GM18870 (cell line): Measurements from ENCODE around the gene PTPN13.

ENCODE experiments used
- ATAC-seq: cut with Tn5 transposase; IDR thresholded peaks from one replicate; pipeline ENCODE4 v1.9.1; 2021; ENCODE audit warnings: moderate library complexity; ENCODE audit not compliant: unreplicated experiment

The PTPN13 gene

DNA sequence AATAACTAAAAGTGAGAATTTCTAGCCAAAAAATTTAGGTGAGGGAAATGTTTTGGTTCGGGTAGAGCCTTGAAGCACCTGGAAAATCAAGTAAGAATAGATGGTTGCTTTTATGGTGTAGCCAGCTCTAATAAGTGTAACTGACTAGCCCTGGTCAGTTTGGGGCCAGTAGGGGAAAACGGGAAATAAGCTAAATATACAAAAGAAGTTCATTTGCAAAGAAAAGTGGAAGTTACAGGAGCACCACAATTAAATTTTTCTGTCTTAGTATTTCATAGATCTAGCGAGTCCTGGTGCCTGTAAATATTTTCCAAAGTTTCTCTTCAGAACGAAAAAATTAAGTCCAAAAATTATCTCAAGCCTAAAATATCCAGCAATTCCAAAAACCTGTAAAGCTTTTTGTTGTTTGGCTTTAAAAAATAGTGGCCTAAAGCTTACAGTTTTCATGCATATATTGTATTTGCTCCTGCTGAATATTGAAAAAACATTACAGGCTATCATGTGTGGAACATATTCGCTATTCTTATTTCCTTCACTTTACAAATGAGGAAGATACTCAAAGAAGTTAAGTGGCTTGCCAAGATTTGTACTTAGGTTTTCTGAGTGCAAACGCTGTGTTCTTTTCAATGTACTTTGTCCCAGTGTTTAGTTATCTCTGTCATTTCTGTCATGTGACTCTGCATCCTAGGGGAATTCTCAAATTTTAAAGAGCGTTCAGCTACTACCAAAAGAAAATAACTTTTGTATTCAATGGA lies 7.3 kb upstream of the PTPN13 start:
- ATAC-seq = no peak

DNA sequence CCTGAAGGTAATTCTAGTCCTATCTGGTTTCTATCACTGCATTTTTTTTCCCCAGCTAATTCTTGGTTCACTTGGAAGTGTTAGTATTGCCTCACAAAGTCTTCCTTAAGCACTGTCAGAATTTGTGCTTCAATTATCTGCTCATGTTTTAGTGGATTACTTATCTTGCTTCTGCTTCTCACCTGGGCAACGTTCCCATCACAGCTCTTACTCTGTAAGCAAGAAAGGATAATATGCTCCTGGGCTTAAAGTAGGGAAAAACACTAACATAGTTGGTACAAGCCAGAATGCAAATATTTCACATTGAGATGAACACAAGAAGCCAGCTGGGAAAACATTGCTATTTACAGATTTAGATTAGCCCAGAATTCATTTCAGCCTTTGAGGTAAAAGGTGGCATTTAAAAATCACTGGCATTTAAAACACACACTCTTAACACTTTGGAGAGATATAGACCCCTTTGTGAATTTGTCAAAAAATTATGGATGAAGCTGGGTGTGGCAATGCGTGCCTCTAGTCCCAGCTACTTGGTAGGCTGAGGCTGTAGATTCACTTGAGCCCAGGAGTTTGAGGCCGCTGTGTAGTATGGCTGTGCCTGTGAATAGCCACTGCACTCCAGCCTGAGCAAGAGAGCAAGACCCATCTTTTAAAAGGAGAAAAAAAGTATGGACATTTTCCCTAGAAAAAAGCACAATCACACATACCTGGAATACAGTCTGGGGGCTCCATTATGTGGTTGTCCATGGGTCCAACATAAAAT lies 6.6 kb upstream of the PTPN13 start:
- no peak for ATAC-seq

DNA sequence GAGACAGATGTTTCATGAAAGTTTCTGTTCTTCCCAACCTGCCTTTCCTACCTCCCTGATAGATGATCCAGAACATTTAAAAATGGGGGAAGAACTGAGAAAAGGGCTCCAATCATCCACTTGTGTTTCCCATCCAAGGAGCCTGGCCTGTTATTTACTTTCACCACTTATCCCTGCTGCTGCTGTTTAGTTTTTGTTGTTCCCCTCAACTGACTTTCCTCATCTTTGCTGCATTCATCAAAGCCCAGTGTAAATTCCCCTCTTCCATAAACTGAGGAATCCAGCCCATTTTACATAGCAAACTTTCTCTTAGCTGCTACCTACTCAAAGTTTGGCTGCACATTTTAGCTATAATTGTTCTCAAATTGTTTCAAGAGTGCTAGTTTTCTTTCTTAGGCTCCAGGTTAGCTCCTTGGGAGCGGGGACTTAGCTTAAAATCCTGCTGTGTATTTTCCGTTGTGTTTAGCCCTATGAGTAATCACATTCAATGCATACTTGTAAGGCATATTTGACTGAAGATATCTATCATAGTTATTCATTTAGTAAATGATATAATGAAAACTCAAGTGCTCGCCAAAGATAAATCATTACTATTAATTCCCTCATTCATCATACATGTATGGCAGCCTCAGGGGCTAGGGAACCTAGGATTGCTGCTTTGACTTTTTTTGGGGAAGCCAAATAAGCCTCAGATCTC lies 1.4 kb upstream of the PTPN13 start:
- ATAC-seq = no peak

DNA sequence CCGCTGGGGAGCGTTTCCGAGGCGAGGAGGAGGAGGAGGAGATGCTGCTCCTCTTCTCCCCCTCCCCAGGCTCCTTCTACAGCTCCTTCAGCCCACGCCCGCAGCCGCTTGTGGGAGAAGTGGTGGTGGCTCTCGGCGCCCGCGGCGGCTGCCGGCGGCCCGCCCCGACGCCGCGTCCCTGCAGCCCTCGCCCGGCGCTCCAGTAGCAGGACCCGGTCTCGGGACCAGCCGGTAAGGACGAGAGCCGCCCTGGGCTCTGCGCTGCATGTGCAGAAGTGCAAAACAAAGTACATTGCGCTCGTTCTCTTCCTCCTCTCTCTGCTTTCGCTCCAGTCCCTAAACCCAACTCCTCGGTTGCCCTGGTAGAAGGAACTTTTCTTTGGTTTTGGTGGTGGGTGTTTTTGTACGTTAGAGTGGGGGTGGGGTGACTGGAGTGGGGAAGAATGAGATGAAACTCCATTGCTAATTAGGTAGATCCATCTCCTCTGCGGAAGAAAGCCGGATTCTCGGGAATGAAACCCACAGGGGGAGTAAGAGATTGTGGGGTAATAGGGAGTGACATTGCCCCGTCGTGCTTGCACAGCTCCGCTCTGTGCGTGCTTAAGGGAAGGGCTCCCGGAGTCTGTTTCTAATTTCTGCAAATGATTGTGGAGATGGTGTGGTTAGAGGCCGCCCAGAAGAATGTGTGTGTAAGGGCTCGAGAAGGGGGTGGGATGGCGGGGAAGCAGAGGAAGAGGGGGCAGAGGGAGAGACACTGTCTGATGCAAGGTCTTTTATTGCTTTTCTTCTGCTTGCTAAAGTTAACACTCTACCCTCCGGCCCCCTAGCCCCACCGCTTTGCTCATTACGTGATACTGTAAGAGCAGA lies 677 bp downstream of the PTPN13 start:
- ATAC-seq = peak; percentile 5

DNA sequence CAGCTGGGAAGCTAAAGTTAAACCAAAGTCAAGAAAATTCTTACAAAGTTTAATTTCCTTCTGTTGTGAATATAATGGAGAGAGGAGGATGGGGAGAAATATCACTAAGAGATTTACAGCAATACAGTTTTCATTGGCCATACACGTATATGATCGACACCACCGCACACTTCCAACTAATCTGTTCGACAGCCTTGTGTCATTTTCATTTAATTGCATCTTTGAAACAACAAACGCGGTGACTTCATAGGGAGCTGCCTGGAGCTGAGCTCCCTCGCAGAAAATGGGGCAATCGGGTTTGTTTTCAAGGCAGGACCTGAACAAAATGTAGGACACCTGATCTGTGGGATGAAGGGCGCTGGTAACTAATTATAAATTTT lies 1.3 kb downstream of the PTPN13 start:
- no peak for ATAC-seq

DNA sequence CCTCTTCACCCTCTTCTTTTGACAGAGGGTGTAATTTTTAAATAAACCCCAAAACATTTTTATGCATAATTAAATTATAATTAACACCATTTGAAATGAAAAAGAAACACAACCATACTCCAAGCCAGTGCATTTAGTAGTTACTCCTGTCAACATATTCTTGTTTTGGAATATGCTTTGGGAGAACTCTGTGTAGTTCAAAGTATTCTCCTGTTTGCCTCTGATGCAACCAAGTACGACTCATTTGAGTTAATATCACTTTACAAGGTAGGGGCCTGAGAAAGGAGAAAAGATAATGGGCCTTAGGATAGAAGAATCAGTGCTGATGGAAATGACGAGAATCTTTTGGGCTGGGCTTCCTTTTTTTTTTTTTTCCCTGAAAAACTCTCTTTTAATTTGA lies 2.7 kb downstream of the PTPN13 start:
- ATAC-seq = no peak

DNA sequence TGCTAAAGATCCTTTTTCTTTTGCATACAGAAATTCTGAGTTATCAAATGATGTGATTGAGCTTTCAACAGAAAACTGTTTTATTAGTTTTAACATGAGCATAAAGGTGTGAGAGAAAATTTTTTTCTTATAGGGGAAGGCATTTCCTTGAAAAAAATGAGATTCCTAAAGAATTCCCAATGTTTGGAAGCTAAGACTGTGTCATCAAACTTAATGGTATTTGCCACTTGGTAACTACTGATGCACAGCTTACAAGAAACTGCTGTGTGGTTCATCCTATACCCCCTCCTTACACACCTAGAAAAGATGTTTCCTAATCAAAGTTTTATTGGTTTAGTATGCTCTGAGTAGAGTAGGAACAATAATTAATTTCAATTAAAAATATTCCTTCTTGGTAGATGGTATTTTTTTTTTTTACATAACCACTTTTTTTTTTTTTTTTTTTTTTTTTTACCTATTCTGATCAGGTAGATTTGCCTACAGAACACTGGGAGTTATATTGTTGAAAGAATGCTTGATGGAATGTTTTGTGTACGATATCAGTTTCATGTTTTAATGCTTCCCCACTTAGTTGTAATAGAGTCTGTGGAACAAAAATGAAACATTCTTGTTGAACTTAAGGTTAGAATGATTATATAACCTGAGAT lies 6.0 kb downstream of the PTPN13 start:
- no peak for ATAC-seq

DNA sequence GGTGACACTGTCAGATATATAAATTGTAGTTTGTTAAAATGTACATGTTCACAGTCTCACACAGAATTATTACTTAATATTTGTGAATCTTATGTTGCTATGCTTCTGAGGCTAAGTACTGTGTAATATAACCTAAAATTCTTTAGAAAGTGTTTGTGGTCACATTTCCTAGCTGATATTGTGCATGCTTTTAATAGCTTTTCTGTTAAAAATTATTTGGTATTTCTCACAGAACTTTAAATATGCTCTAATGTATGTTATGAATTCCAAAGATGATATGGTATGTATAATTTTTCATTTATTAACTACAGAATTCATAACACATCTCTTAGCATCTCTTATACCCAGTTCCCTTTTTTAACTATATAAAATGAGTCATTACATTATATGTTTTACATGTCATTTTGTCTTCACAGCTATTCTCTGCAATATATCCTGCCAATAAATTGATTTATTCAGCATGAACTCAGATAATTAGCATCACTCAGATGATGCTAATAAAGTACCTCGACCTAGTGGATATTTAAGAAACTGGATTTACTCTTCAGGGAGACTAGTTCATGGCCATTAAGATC lies 9.3 kb downstream of the PTPN13 start:
- no peak for ATAC-seq

DNA sequence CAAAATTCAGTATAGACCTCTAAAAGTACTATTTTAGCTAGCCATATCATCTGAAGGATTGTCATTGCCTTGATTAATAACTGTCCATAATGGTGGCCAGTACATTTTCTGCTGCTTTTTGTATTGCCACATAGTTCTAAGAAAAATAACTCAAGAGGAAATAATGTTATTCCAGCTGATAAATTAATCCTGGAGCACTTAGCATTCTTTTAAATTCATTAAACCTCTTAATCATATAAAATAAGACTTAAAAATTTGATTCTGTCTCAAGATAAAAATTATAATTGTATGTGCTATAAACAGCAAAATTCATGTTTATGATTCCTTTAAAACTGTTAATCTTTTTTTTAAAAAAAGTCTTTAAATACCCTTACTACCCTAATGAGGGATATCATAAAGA lies 12.7 kb downstream of the PTPN13 start:
- ATAC-seq = no peak

DNA sequence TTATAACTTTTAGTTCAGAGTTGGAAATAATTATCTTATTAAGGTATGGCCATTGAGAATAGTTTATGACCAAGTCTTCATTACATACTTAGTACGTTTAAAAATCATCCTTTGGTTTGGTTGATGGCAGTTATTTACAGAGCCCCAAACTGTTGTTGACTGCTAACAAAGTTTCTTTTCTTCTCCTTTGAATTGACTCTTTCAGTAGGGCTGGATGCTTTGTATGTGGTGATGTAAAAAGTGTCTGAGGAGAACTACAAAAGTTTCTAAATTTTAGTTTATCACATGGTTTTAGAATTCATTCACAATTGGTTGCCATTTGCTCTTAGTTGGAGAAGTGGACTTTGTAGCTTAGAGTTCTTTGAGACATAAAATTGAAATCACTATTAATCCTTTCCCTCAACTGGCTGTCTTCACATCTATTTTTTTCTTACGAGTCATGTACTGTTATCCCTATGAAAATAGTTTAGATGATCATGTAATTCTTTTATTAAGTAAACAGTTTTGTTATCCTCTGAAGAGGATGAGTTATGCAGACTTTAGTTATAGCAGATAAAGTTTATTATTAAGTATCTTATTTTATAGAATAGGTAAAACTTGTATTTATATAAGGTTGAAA lies 14.8 kb downstream of the PTPN13 start:
- no peak for ATAC-seq

DNA sequence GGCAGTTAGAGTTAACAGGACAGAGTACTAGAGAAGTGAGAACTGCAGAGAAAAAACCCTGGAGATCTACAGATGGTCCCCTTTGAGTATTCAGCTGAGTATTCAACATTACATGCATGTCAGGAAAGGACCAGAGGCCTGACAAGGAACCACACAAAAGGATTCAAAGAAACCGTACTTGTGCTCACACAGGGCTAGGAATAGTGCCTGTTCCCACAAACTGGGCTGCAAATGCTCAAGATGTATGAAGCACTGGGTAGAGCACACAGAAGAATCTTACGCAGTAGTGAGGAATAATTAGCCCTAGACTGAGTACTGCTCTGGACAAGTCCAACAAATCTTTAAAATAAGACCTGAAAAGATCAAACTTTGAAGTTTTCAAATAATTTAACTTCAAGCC lies 17.6 kb downstream of the PTPN13 start:
- no peak for ATAC-seq

DNA sequence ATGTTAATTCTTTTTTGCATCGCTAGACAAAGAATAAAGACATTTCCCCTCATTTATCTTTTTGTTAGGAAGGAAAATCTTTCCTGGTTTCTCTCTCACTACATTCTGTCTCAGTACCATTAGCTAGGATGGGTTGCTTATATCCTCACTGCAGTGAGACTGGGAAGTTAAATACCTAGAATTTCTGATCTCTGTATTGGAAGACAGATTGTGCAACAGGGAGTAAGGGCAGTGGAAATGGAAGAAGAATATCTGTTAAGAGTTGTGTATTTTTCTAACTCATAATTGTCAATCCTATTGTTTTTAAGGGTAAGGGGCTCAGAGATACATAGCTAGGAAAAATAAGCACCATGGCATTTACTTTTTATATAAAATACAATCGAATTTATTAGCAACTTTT lies 19.6 kb downstream of the PTPN13 start:
- ATAC-seq = no peak

DNA sequence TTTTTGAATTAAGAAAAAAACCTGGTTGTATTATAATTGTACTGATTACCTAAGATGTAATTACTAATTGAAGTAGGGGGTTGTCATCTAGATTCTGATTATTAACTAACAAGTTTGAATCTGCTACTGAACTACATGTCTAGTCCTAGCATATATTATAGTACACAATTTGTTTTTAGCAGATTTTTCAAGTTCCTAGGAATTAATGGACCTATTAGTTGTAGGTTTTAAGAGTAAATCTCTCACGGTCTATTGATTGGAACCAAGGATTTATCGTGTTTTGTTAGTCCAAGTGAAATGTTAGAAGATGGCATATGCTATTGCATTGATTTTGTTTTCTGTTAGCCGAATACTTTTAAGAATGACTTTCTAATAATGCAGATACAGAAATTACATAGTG lies 20.8 kb downstream of the PTPN13 start:
- no peak for ATAC-seq

DNA sequence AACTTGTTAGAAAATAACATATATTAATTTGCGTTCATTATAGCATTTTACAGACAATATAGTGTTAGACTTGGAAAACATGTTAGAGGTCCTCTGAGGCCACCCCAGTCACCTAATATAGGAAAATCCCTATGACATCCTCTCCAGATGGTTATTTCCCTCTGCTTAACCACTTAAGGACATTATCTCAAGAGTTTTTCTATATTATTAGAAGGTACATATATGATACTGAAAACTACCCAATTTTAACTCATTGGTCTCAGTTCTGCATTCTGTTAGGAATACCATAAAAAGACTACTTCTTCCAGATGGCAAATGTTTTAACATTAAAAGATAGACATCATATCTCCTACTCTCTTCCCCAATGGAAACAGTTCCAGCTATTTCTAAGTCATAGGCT lies 21.4 kb downstream of the PTPN13 start:
- ATAC-seq = no peak

DNA sequence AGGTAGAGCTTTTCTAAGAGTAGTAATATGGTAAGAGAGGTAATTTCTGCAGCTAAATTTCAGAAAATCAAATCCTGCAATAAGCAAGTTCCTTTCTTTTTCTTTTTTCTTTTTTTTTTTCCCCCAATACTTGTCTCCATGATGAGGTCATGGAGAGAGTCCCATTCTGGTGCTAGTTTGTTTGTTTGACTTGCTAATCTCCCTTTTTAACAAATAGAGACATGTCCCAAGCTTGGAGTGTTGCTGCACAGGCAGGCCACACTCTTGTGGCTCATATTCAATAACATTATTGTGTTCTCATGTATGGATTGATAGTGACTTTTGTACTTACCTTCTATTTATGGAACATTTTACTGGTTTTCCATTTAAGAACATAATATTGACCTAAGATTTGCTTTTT lies 25.5 kb downstream of the PTPN13 start:
- ATAC-seq = no peak

DNA sequence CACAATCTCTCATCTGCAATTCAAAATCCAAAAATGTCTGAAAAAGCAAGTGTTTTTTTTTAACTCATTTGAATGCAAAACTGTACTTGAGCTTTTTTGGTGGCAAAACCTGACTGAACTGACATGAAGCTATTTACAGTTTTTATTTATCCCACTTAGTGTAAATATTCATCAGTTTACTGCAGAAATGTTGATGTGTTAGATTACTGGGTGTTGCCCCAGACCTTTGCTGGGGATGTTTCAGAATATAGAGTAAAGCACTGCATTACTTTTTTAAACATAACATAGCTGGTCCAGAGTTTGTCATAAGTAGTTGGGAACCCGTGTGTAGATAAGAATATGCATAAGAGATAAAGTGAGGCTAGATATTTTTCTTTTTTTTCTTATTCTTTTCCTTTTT lies 27.3 kb downstream of the PTPN13 start:
- ATAC-seq = no peak

DNA sequence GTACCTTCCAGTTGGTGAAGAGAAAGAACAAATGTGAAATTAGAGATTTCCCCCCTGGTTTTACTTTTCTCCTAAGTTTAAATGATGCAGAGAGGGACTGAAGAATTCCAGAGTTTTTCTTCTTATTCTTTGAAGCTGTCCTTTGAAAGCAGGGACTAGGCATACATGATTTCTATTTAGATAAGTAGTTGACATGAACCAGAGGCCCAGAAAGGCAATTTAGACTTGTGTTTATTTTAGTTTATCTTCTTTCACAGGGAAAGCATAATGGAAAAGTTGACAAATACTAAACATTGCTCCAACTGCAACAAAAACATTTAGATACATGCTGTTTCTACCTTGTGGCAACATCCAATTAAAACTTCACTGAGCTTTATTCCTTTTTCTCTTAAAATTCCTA lies 32.0 kb downstream of the PTPN13 start:
- ATAC-seq = no peak

DNA sequence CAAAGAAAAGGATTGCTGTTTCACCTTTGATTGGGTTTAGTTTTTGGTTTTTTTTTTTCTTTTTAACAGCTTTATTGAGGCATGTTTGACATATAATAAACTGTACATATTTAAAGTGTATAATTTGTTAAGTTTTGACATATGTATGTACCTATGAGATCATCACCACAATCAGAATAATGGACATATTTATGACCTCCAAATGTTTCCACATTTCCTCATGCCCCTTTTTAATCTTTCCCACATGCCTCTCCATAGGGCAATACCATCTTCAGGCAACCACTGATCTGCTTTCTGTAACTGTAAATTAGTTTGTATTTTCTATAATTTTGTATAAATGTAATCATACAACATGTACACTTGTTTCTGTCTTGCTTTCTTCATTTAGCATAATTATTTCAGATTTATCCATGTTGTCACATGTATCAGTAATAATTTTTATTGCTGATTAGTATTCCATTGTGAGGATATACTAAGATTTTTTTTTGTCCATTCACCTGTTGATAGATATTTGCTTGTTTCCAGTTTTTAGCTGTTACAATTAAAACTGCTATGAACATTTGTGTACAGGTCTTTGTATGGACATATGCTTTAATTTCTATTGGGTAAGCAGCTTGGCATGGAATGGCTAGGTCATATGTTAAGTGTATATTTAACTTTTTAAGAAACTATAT lies 33.5 kb downstream of the PTPN13 start:
- ATAC-seq = no peak

DNA sequence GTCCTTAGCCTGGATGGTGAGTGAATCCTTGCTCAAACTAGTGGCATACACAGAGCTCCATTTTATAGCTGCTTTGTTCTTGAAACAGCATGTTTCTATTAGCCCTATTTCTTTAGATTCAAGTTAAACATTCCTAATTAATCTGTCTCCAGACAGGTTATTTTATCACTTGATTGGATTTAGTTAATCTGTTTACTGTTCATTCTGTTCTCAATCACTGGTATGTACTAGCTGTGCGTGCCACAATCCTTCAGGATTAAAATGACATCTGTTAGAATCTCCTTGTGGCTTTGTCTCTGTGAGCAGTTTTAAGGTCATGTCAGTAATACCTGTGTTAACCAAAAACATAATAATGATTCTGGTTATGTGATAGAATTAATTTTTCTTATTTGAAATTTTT lies 36.5 kb downstream of the PTPN13 start:
- no peak for ATAC-seq
